Islet of Langerhans (tissue), 1 donor: ENCODE measurements around the gene JPT2.
"Not testable (repeated sequence)": the region's sequence is repeated elsewhere in the genome, so short reads cannot be mapped to it uniquely, and the experiment has no call there.

Experiments used
- FAIRE-seq: peaks from one replicate; lab custom pipeline; 2011; peaks lifted over from hg19 to GRCh38; lab: Jason Lieb, UNC

JPT2 gene

GRCh38 chr16:1708768-1709180 lies 30.7 kb downstream of the JPT2 start:
- FAIRE-seq: no peak

GRCh38 chr16:1709356-1709755 lies 31.3 kb downstream of the JPT2 start:
- no peak for FAIRE-seq

GRCh38 chr16:1710811-1711507 lies 32.9 kb downstream of the JPT2 start:
- no peak for FAIRE-seq

- FAIRE-seq: no peak
Measured at GRCh38 chr16:1712791-1713261, 34.7 kb downstream of the JPT2 start.

GRCh38 chr16:1713331-1713730 lies 35.3 kb downstream of the JPT2 start:
- no peak for FAIRE-seq

GRCh38 chr16:1713933-1714332 lies 35.9 kb downstream of the JPT2 start:
- FAIRE-seq: no peak

- no peak for FAIRE-seq
Measured at GRCh38 chr16:1715220-1715619, 37.1 kb downstream of the JPT2 start.

- not testable (repeated sequence) for FAIRE-seq
Measured at GRCh38 chr16:1718236-1718635, 40.2 kb downstream of the JPT2 start.

GRCh38 chr16:1719559-1720229 lies 41.6 kb downstream of the JPT2 start:
- not testable (repeated sequence) for FAIRE-seq

- no peak for FAIRE-seq
Measured at GRCh38 chr16:1721372-1721771, 43.3 kb downstream of the JPT2 start.

GRCh38 chr16:1723450-1724147 lies 45.5 kb downstream of the JPT2 start:
- FAIRE-seq: no peak

- FAIRE-seq: no peak
Measured at GRCh38 chr16:1724491-1724890, 46.4 kb downstream of the JPT2 start.

- no peak for FAIRE-seq
Measured at GRCh38 chr16:1726661-1727502, 48.8 kb downstream of the JPT2 start.

- FAIRE-seq: no peak
Measured at GRCh38 chr16:1727651-1728624, 49.9 kb downstream of the JPT2 start.

GRCh38 chr16:1729026-1729425 lies 50.9 kb downstream of the JPT2 start:
- FAIRE-seq: no peak

GRCh38 chr16:1729445-1729844 lies 51.4 kb downstream of the JPT2 start:
- no peak for FAIRE-seq

GRCh38 chr16:1731073-1731472 lies 53.0 kb downstream of the JPT2 start:
- FAIRE-seq: no peak

- no peak for FAIRE-seq
Measured at GRCh38 chr16:1731603-1732002, 53.5 kb downstream of the JPT2 start.

- no peak for FAIRE-seq
Measured at GRCh38 chr16:1732071-1732470, 54.0 kb downstream of the JPT2 start.

GRCh38 chr16:1732551-1732987 lies 54.5 kb downstream of the JPT2 start:
- not testable (repeated sequence) for FAIRE-seq

- no peak for FAIRE-seq
Measured at GRCh38 chr16:1734123-1734522, 56.0 kb downstream of the JPT2 start.
